Upper lobe of left lung (tissue), 4 donors: Measurements from ENCODE around the gene BARX1.
"Not testable (repeated sequence)": the region's sequence is repeated elsewhere in the genome, so short reads cannot be mapped to it uniquely, and the experiment has no call there.

Source experiments
- EP300 ChIP-seq, 4 donors: sonication (generic); formaldehyde crosslinking; IDR thresholded peaks; one replicate each; pipeline ENCODE4 v1.5.1; 2017; ENCODE audit warnings: antibody characterized with exemption in 4 of 4, control low read depth in 2 of 4
- POLR2A ChIP-seq, 4 donors: fragments of 450-650 bp; IDR thresholded peaks; one replicate each; pipeline ENCODE4 v1.5.1; 2016 to 2017; ENCODE audit warnings: antibody characterized with exemption in 4 of 4, mild to moderate bottlenecking in 2 of 4

- not testable (repeated sequence) for TF ChIP-seq POLR2A, EP300 (IDR thresholded peaks at IDR 0.05)
Observed at GRCh38 chr9:93963489-93963888, 8.3 kb upstream of the BARX1 start.
